ENCODE measurements around the gene TRAPPC12.
"Not testable (repeated sequence)": the region's sequence is repeated elsewhere in the genome, so short reads cannot be mapped to it uniquely, and the experiment has no call there.

TRAPPC12 gene

GRCh38 chr2:3433776-3434400 lies 54.4 kb downstream of the TRAPPC12 start:
- DNase-seq = no peak

- no peak for DNase-seq
These were observed 55.2 kb downstream of the TRAPPC12 start for GRCh38 chr2:3434654-3435053.

- DNase-seq = no peak
These were observed 56.0 kb downstream of the TRAPPC12 start for GRCh38 chr2:3435445-3435844.

GRCh38 chr2:3440477-3440876 lies 61.0 kb downstream of the TRAPPC12 start:
- DNase-seq = no peak

- DNase-seq = no peak
These were observed 62.0 kb downstream of the TRAPPC12 start for GRCh38 chr2:3441465-3441864.

- DNase-seq = no peak
These were observed 62.7 kb downstream of the TRAPPC12 start for GRCh38 chr2:3442185-3442584.

- DNase-seq = no peak
These were observed 63.6 kb downstream of the TRAPPC12 start for GRCh38 chr2:3443083-3443482.

GRCh38 chr2:3443506-3444084 lies 64.1 kb downstream of the TRAPPC12 start:
- DNase-seq = no peak

GRCh38 chr2:3445891-3446290 lies 66.4 kb downstream of the TRAPPC12 start:
- peak; percentile 84 for DNase-seq

GRCh38 chr2:3446381-3446780 lies 66.9 kb downstream of the TRAPPC12 start:
- no peak for DNase-seq

- not testable (repeated sequence) for DNase-seq
These were observed 67.7 kb downstream of the TRAPPC12 start for GRCh38 chr2:3447186-3447585.

GRCh38 chr2:3447789-3448317 lies 68.4 kb downstream of the TRAPPC12 start:
- DNase-seq = peak; percentile 86

- DNase-seq = peak; percentile 86
These were observed 69.0 kb downstream of the TRAPPC12 start for GRCh38 chr2:3448441-3448911.

- DNase-seq = peak; percentile 88
These were observed 69.6 kb downstream of the TRAPPC12 start for GRCh38 chr2:3449086-3449485.

- DNase-seq = no peak
These were observed 70.4 kb downstream of the TRAPPC12 start for GRCh38 chr2:3449936-3450335.

GRCh38 chr2:3450385-3451010 lies 71.0 kb downstream of the TRAPPC12 start:
- peak; percentile 93 for DNase-seq

- DNase-seq = peak; percentile 66
These were observed 71.7 kb downstream of the TRAPPC12 start for GRCh38 chr2:3451169-3451568.

GRCh38 chr2:3451926-3452671 lies 72.6 kb downstream of the TRAPPC12 start:
- DNase-seq = no peak

- no peak for DNase-seq
These were observed 73.9 kb downstream of the TRAPPC12 start for GRCh38 chr2:3453190-3453999.

- DNase-seq = not testable (repeated sequence)
These were observed 74.5 kb downstream of the TRAPPC12 start for GRCh38 chr2:3454005-3454404.

- no peak for DNase-seq
These were observed 75.3 kb downstream of the TRAPPC12 start for GRCh38 chr2:3454802-3455201.

GRCh38 chr2:3456125-3456524 lies 76.6 kb downstream of the TRAPPC12 start:
- DNase-seq = no peak
